GM12878 (cell line): Measurements from ENCODE around the gene DAGLA.

Source experiments
- ASH2L ChIP-seq: fragments of 300-600, 200-600 bp; sonication (generic); IDR thresholded peaks from 2 replicates; pipeline ENCODE4 v1.6.1; 2017; ENCODE audit warnings: low read depth, mild to moderate bottlenecking, borderline replicate concordance
- ATF7 ChIP-seq: fragments of 450-650 bp; IDR thresholded peaks from 2 replicates; pipeline ENCODE4 v1.6.1; 2016; ENCODE audit warnings: low read depth, mild to moderate bottlenecking
- BHLHE40 ChIP-seq, 2 experiments: fragments of 450-650 bp in 1 of 2; IDR thresholded peaks; 2 replicates each; pipeline ENCODE4 v1.6.1; 2011 to 2017; ENCODE audit warnings: low read depth in 2 of 2, borderline replicate concordance in 1 of 2, improper control_type of control experiment in 1 of 2, low read length in 1 of 2, mild to moderate bottlenecking in 1 of 2
- CHD4 ChIP-seq: fragments of 200-600 bp; sonication (generic); IDR thresholded peaks from 2 replicates; pipeline ENCODE4 v1.6.1; 2016; ENCODE audit warnings: mild to moderate bottlenecking
- GABPA ChIP-seq: IDR thresholded peaks from 2 replicates; pipeline ENCODE4 v1.6.1; 2014; ENCODE audit warnings: antibody characterized with exemption, low read depth, mild to moderate bottlenecking, inconsistent platforms
- IRF4 ChIP-seq: IDR thresholded peaks from 2 replicates; pipeline ENCODE4 v1.6.1; 2011; ENCODE audit warnings: low read depth, low read length
- PKNOX1 ChIP-seq: fragments of 450-650 bp; IDR thresholded peaks from 2 replicates; pipeline ENCODE4 v1.6.1; 2016; ENCODE audit warnings: mild to moderate bottlenecking
- SPI1 ChIP-seq: IDR thresholded peaks from 2 replicates; pipeline ENCODE4 v1.6.1; 2011; ENCODE audit warnings: low read depth, mild to moderate bottlenecking, low read length, moderate library complexity, borderline replicate concordance; ENCODE audit not compliant: insufficient read depth

- TF ChIP-seq SPI1 (no peak), GABPA (no peak), PKNOX1 (no peak), ATF7 (no peak), IRF4 (no peak), BHLHE40 (IDR thresholded peaks at IDR 0.05; ENCODE audit: borderline replicate concordance in 1 of 2, low read depth in 2 of 2, low read length in 1 of 2) (no peak), ASH2L (no peak), CHD4 (no peak)
Observed at GRCh38 chr11:61711037-61711436, 30.8 kb downstream of the DAGLA start.
